Astrocyte of the cerebellum (primary cell): ENCODE measurements around the gene SPAAR.

Experiments used
- DNase-seq: peaks from one replicate; pipeline ENCODE4 v3.0.0-alpha.2; 2011; ENCODE audit warnings: low read depth
- H3K4me3 ChIP-seq: 2 replicates; pipeline ENCODE4 v1.5.1; 2011; ENCODE audit warnings: mild to moderate bottlenecking, low read depth, low read length, moderate library complexity
- in situ Hi-C: cut with HindIII; loops from 2 replicates; pipeline ENCODE4 v1.10.0; 2017; ENCODE audit warnings: low sequenced_read_pairs
- TF ChIP-seq, protein P1 (sequence below): IDR thresholded peaks from 2 replicates; pipeline ENCODE4 v1.5.1; 2012; ENCODE audit warnings: low read length, low read depth, moderate library complexity, mild to moderate bottlenecking; ENCODE audit errors: missing control alignments

The SPAAR gene

GRCh38 chr9:35919212-35920008 is 10.1 kb downstream of the SPAAR start:
- DNase-seq = no peak
- in situ Hi-C loops = no loop called here
- TF ChIP-seq, protein P1, sequence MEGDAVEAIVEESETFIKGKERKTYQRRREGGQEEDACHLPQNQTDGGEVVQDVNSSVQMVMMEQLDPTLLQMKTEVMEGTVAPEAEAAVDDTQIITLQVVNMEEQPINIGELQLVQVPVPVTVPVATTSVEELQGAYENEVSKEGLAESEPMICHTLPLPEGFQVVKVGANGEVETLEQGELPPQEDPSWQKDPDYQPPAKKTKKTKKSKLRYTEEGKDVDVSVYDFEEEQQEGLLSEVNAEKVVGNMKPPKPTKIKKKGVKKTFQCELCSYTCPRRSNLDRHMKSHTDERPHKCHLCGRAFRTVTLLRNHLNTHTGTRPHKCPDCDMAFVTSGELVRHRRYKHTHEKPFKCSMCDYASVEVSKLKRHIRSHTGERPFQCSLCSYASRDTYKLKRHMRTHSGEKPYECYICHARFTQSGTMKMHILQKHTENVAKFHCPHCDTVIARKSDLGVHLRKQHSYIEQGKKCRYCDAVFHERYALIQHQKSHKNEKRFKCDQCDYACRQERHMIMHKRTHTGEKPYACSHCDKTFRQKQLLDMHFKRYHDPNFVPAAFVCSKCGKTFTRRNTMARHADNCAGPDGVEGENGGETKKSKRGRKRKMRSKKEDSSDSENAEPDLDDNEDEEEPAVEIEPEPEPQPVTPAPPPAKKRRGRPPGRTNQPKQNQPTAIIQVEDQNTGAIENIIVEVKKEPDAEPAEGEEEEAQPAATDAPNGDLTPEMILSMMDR = no peak
- no peak overlapping the region for H3K4me3 ChIP-seq

GRCh38 chr9:35920051-35920620 is 10.8 kb downstream of the SPAAR start:
- TF ChIP-seq, protein P1 = no peak
- no peak for DNase-seq

DNA sequence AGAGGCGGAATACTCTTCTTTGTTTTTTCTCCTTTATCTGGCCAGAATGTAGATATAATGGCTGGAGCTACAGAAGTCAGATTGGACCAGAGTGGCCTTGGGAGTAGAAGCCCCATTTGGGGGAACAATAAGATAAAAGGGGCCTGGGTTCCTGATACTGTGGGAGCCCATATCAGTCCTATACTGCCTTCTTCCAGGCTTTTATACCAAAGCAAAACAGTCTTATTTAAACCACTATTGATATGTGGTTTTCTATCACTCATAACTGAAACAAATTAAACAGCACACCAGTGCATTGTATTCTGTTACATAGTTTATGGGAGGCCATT is 14.3 kb downstream of the SPAAR start:
- in situ Hi-C loops = no loop called here
- no peak for DNase-seq

More at GRCh38 chr9:35920051-35920620, 10.8 kb downstream of the SPAAR start:
- H3K4me3 ChIP-seq = no peak overlapping the region
- in situ Hi-C loops = no loop called here

DNA sequence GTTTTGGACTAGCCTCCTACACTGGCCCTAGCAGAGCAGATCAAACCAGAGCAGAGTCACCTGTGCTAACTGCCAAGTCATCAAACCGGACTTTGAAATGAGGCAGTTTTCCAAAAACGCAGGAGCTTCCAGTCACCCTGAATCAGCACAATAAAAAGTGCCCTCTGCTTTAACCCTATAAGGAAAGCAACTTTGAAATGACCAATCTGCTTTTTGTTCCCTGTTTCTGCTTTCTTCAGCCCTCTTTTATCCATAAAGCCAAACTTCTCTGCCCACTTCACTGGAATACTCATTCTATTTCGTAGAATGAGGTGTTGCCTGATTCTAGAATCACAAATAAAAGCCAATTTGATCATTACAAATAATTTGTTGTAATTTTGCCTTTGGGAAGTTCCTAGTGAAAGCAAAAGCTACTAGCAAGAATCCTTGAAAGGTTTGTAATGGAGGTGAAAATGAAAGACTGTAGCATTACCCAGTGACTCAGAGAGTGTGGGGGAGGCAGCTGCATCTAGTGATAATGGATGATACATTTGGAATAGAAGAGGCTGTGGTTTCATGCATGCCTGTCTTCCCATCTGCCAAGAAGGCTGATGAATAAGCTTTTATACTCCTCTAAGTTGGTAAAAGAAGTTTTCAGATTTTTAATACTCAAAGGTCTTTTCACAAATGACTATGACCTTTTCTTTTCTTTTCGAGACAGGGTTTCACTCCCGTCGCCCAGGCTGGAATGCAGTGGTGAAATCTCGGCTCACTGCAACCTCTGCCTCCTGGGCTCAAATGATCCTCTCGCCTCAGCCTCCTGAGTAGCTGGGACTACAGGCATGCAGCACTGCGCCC is 14.9 kb downstream of the SPAAR start:
- DNase-seq = peak; percentile 92

More for the DNA sequence above, 14.3 kb downstream of the SPAAR start:
- TF ChIP-seq, protein P1 = no peak
- H3K4me3 ChIP-seq = no peak overlapping the region

DNA sequence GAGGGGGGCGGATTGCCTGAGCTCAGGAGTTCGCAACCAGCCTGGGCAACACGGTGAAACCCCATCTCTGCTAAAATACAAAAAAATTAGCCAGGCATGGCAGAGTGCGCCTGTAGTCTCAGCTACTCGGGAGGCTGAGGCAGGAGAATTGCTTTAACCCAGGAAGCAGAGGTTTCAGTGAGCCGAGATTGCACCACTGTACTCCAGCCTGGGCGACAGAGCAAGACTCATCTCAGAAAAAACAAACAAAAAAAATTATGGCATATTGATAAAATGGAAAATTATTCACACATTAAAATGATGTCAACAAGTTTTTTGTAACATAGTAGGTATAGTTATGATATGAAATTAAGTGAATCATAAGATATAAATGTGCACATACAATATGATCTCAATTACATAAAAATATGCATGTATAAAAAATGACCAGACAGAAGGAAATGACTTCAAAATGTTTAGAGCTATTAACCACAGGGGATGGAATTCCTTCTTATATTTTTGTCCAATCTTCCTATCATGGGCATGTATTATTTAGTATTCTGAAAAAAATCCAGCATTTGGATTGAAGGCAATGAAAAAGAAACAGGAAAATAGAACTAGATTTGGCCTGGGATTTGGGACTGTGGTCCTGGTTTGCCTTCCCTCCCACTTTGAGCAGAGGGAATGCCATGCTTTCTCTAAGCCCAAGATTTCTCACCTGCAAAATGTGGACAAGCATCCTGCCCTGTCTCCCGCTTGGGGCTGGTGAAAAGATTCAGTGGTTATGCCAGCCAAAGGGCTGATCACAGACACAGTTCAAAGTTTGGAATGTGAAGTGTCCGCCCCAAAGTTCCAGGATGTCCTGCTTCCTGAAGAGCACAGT is 19.5 kb downstream of the SPAAR start:
- no peak overlapping the region for H3K4me3 ChIP-seq
- in situ Hi-C loops = no loop called here
- TF ChIP-seq, protein P1 = no peak
- DNase-seq = no peak

More for the DNA sequence above, 14.9 kb downstream of the SPAAR start:
- in situ Hi-C loops = no loop called here
- no peak overlapping the region for H3K4me3 ChIP-seq
- TF ChIP-seq, protein P1 = no peak

DNA sequence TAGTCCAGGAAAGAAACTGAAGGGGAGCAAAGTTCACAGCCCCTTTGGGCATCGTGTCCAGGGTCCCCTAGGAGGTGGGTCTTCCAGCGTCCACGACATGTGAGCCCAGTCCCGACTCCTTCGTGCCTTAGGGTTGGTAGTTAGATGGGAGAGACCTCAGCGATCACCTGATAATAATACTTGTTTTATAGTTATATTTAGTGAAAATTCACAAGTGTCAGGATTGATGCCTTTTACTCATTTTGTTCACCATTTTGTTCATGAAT is 20.1 kb downstream of the SPAAR start:
- in situ Hi-C loops = no loop called here
- TF ChIP-seq, protein P1 = no peak
- H3K4me3 ChIP-seq = no peak overlapping the region
- DNase-seq = no peak
